Suprapubic skin (tissue), 4 donors: ENCODE results near the gene CXCL11.

Source experiments
- CTCF ChIP-seq, 2 donors: fragments of 200-600 bp in 1 of 2; fragments of 450-650 bp in 1 of 2; sonication (generic) in 1 of 2; IDR thresholded peaks; one replicate each; pipeline ENCODE4 v1.5.1; 2016 to 2019; ENCODE audit warnings: antibody characterized with exemption in 2 of 2, mild to moderate bottlenecking in 1 of 2, moderate library complexity in 1 of 2
- EP300 ChIP-seq: sonication (generic); formaldehyde crosslinking; IDR thresholded peaks from one replicate; pipeline ENCODE4 v1.6.1; 2017; ENCODE audit warnings: antibody characterized with exemption
- POLR2A ChIP-seq, 2 donors: fragments of 450-650 bp; IDR thresholded peaks; one replicate each; pipeline ENCODE4 v1.6.1; 2017; ENCODE audit warnings: antibody characterized with exemption in 2 of 2, mild to moderate bottlenecking in 2 of 2, moderate library complexity in 2 of 2
- POLR2AphosphoS5 ChIP-seq, 3 donors: sonication (generic); formaldehyde crosslinking; IDR thresholded peaks; one replicate each; pipeline ENCODE4 v1.6.1; 2017; ENCODE audit warnings: antibody characterized with exemption in 3 of 3

- TF ChIP-seq CTCF (IDR thresholded peaks at IDR 0.05) = no peak
- TF ChIP-seq POLR2AphosphoS5 (IDR thresholded peaks at IDR 0.05) = no peak
- no peak for TF ChIP-seq EP300
- TF ChIP-seq POLR2A (IDR thresholded peaks at IDR 0.05) = no peak
Measured at GRCh38 chr4:76000279-76000678, 35.6 kb downstream of the CXCL11 start.
